GM23338 (cell line): ENCODE results near the gene PRKCI. TPM values are rescaled to one million over a fixed set of nuclear protein-coding genes. Genes with fewer than 3 reads are reported as not detected.

Experiments
- ATAC-seq: fragments of 200-7000 bp; cut with Tn5 transposase; 3 replicates; pipeline ENCODE4 v1.9.1; 2020
- DNase-seq: peaks from one replicate; pipeline ENCODE4 v3.0.0-alpha.2; 2015; ENCODE audit warnings: low spot score
- H2AFZ ChIP-seq: fragments of 200-600 bp; sonication (generic); 2 replicates; pipeline ENCODE4 v1.8.0; 2016; ENCODE audit warnings: antibody characterized with exemption, mild to moderate bottlenecking, moderate library complexity
- H3F3A ChIP-seq: fragments of 200-600 bp; sonication (generic); replicated peaks from 2 replicates; pipeline ENCODE4 v1.8.0; 2017; ENCODE audit warnings: antibody characterized with exemption, mixed run types, low read depth
- H3K27ac ChIP-seq: fragments of 200-600 bp; sonication (generic); 2 replicates; pipeline ENCODE4 v1.6.1; 2016; ENCODE audit warnings: low read depth
- H3K27me3 ChIP-seq: fragments of 200-600 bp; sonication (generic); 2 replicates; pipeline ENCODE4 v1.8.0; 2016; ENCODE audit warnings: mild to moderate bottlenecking, mixed run types, moderate library complexity; ENCODE audit not compliant: insufficient read depth
- H3K36me3 ChIP-seq: fragments of 200-600 bp; sonication (generic); 2 replicates; pipeline ENCODE4 v1.8.0; 2016; ENCODE audit warnings: mild to moderate bottlenecking; ENCODE audit not compliant: insufficient read depth
- H3K4me1 ChIP-seq: fragments of 200-600 bp; sonication (generic); 2 replicates; pipeline ENCODE4 v1.8.0; 2016; ENCODE audit warnings: mild to moderate bottlenecking, moderate library complexity; ENCODE audit not compliant: insufficient read depth
- H3K4me2 ChIP-seq: fragments of 200-600 bp; sonication (generic); 2 replicates; pipeline ENCODE4 v1.7.1; 2017; ENCODE audit warnings: mixed run types
- H3K4me3 ChIP-seq: fragments of 200-600 bp; sonication (generic); 2 replicates; pipeline ENCODE4 v1.6.1; 2016; ENCODE audit warnings: mixed run types
- H3K79me2 ChIP-seq: fragments of 200-600 bp; sonication (generic); replicated peaks from 2 replicates; pipeline ENCODE4 v1.8.0; 2017; ENCODE audit warnings: mild to moderate bottlenecking; ENCODE audit not compliant: insufficient read depth
- H3K9me2 ChIP-seq: fragments of 200-600 bp; sonication (generic); 2 replicates; pipeline ENCODE4 v1.8.0; 2017; ENCODE audit not compliant: insufficient read depth
- H4K20me1 ChIP-seq: fragments of 200-600 bp; sonication (generic); replicated peaks from 2 replicates; pipeline ENCODE4 v1.8.0; 2017; ENCODE audit warnings: mild to moderate bottlenecking; ENCODE audit not compliant: insufficient read depth
- H3K27ac Mint-ChIP-seq: 2 replicates; pipeline ENCODE4 v1.8.0; 2020; ENCODE audit warnings: inconsistent platforms, mild to moderate bottlenecking, moderate library complexity, mixed read lengths
- H3K27me3 Mint-ChIP-seq: 3 replicates; pipeline ENCODE4 v1.8.0; 2022; ENCODE audit warnings: low read depth, mild to moderate bottlenecking, moderate library complexity, mixed read lengths, inconsistent platforms; ENCODE audit not compliant: insufficient read depth, poor library complexity
- H3K36me3 Mint-ChIP-seq: 3 replicates; pipeline ENCODE4 v1.8.0; 2021; ENCODE audit warnings: low read depth, mild to moderate bottlenecking, inconsistent platforms, moderate library complexity, mixed read lengths
- H3K4me1 Mint-ChIP-seq: 3 replicates; pipeline ENCODE4 v1.8.0; 2020; ENCODE audit warnings: mild to moderate bottlenecking, inconsistent platforms, mixed read lengths
- H3K4me3 Mint-ChIP-seq: 3 replicates; pipeline ENCODE4 v1.8.0; 2021; ENCODE audit warnings: moderate library complexity, mild to moderate bottlenecking, inconsistent platforms, mixed read lengths
- H3K9me3 Mint-ChIP-seq: 3 replicates; pipeline ENCODE4 v1.8.0; 2020; ENCODE audit warnings: moderate library complexity, mild to moderate bottlenecking, inconsistent platforms, mixed read lengths
- EZH2phosphoT487 ChIP-seq: fragments of 200-600 bp; sonication (generic); IDR thresholded peaks from one replicate; pipeline ENCODE4 v1.8.1; 2018; ENCODE audit warnings: antibody characterized with exemption; ENCODE audit not compliant: unreplicated experiment
- NANOG ChIP-seq: IDR thresholded peaks from 2 replicates; pipeline ENCODE4 v1.6.1; 2016; ENCODE audit warnings: antibody characterized with exemption, borderline replicate concordance
- POLR2AphosphoS5 ChIP-seq: IDR thresholded peaks from 2 replicates; pipeline ENCODE4 v1.6.1; 2016; ENCODE audit warnings: antibody characterized with exemption, low read depth
- polyA plus RNA-seq: library from polyadenylated mRNA; unstranded; fragments of >200 nt; fragmentation: Nextera tagmentation; extraction: Ambion mirVana; gene quantifications from 2 replicates; pipeline ENCODE4 v1.2.1, GENCODE V29; 2016
- total RNA-seq: library from RNA; depleted of rRNA; stranded (reverse); fragments of >200 nt; shearing (Covaris generic); gene quantifications from 2 replicates; pipeline ENCODE4 v1.2.3, GENCODE V29; 2014
- TF ChIP-seq, protein P1 (sequence below), 2 experiments: fragments of 200-600 bp in 1 of 2; sonication (generic) in 1 of 2; conservative IDR thresholded peaks; 2 replicates each; pipeline versions ENCODE4 v1.5.1 to v1.6.1; 2016 to 2017; ENCODE audit warnings: antibody characterized with exemption in 2 of 2, low read depth in 2 of 2, mild to moderate bottlenecking in 2 of 2, moderate library complexity in 1 of 2
- TF ChIP-seq, protein P2 (sequence below): IDR thresholded peaks from 2 replicates; pipeline ENCODE4 v1.6.1; 2016; ENCODE audit warnings: antibody characterized with exemption

The PRKCI gene
- total and polyA plus RNA-seq, 2 experiments from 2014 or later, result 58.0 to 119 TPM

GRCh38 chr3:170222647-170223541, 670 bp downstream of the PRKCI start:
- TF ChIP-seq, protein P1, sequence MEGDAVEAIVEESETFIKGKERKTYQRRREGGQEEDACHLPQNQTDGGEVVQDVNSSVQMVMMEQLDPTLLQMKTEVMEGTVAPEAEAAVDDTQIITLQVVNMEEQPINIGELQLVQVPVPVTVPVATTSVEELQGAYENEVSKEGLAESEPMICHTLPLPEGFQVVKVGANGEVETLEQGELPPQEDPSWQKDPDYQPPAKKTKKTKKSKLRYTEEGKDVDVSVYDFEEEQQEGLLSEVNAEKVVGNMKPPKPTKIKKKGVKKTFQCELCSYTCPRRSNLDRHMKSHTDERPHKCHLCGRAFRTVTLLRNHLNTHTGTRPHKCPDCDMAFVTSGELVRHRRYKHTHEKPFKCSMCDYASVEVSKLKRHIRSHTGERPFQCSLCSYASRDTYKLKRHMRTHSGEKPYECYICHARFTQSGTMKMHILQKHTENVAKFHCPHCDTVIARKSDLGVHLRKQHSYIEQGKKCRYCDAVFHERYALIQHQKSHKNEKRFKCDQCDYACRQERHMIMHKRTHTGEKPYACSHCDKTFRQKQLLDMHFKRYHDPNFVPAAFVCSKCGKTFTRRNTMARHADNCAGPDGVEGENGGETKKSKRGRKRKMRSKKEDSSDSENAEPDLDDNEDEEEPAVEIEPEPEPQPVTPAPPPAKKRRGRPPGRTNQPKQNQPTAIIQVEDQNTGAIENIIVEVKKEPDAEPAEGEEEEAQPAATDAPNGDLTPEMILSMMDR (conservative IDR thresholded peaks at IDR 0.05; ENCODE audit: low read depth in 2 of 2), result 0 out of 4 replicates have a peak, but pooled peaks of 1 of the 2 experiments have one; percentile 19
- no peak for TF ChIP-seq NANOG
- no peaks in the 10 kb centered on the region; the same call in 2 of the 3 replicates for H3K36me3 Mint-ChIP-seq
- H3K4me3 Mint-ChIP-seq, result peak overlapping the region; percentile 97
- peak; percentile 68 for ATAC-seq
- H3K4me1 Mint-ChIP-seq, result peaks cover 37% of the 10 kb centered on the region
- no peaks in the 10 kb centered on the region for H3K9me3 Mint-ChIP-seq
- H3K27ac ChIP-seq, result peak overlapping the region; percentile 39; the same call in 1 of the 2 replicates
- H3K4me1 ChIP-seq, result peaks cover 38% of the 10 kb centered on the region
- no peaks in the 10 kb centered on the region for H3K36me3 ChIP-seq
- no peak overlapping the region for H2AFZ ChIP-seq
- H3K27ac Mint-ChIP-seq, result peak overlapping the region; percentile 93
- peaks cover 6% of the 10 kb centered on the region for H3K27me3 Mint-ChIP-seq
- H4K20me1 ChIP-seq, result peaks cover 23% of the 10 kb centered on the region
- no peaks in the 10 kb centered on the region; the same call in 1 of the 2 replicates for H3F3A ChIP-seq
- peak; percentile 63 for DNase-seq
- H3K27me3 ChIP-seq, result no peaks in the 10 kb centered on the region
- H3K4me2 ChIP-seq, result peak overlapping the region; percentile 91
- peaks cover 51% of the 10 kb centered on the region for H3K79me2 ChIP-seq
- H3K9me2 ChIP-seq, result no peaks in the 10 kb centered on the region
- peak overlapping the region; percentile 87 for H3K4me3 ChIP-seq

GRCh38 chr3:170225166-170225565, 2.9 kb downstream of the PRKCI start:
- Histone ChIP-seq H3F3A (no peaks in the 10 kb centered on the region; the same call in 1 of the 2 replicates), H4K20me1 (peaks cover 39% of the 10 kb centered on the region), H3K79me2 (peaks cover 74% of the 10 kb centered on the region), H3K27ac (peak overlapping the region; percentile 48; the same call in 1 of the 2 replicates), H2AFZ (no peak overlapping the region), H3K4me2 (peak overlapping the region; percentile 91), H3K9me2 (no peaks in the 10 kb centered on the region), H3K4me3 (peak overlapping the region; percentile 87), H3K36me3 (no peaks in the 10 kb centered on the region), H3K27me3 (no peaks in the 10 kb centered on the region), H3K4me1 (peaks cover 40% of the 10 kb centered on the region)
- peak overlapping the region; percentile 97 for H3K4me3 Mint-ChIP-seq
- no peaks in the 10 kb centered on the region for H3K9me3 Mint-ChIP-seq
- H3K36me3 Mint-ChIP-seq, result no peaks in the 10 kb centered on the region; the same call in 2 of the 3 replicates
- peaks cover 39% of the 10 kb centered on the region for H3K4me1 Mint-ChIP-seq
- ATAC-seq, result no peak
- H3K27ac Mint-ChIP-seq, result no peak overlapping the region
- TF ChIP-seq POLR2AphosphoS5, result no peak
- TF ChIP-seq, protein P2, sequence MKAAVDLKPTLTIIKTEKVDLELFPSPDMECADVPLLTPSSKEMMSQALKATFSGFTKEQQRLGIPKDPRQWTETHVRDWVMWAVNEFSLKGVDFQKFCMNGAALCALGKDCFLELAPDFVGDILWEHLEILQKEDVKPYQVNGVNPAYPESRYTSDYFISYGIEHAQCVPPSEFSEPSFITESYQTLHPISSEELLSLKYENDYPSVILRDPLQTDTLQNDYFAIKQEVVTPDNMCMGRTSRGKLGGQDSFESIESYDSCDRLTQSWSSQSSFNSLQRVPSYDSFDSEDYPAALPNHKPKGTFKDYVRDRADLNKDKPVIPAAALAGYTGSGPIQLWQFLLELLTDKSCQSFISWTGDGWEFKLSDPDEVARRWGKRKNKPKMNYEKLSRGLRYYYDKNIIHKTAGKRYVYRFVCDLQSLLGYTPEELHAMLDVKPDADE, result no peak
- TF ChIP-seq EZH2phosphoT487, result no peak
- DNase-seq, result no peak
- H3K27me3 Mint-ChIP-seq, result peaks cover 6% of the 10 kb centered on the region
